ENCODE results near the gene JAKMIP1.

DNA sequence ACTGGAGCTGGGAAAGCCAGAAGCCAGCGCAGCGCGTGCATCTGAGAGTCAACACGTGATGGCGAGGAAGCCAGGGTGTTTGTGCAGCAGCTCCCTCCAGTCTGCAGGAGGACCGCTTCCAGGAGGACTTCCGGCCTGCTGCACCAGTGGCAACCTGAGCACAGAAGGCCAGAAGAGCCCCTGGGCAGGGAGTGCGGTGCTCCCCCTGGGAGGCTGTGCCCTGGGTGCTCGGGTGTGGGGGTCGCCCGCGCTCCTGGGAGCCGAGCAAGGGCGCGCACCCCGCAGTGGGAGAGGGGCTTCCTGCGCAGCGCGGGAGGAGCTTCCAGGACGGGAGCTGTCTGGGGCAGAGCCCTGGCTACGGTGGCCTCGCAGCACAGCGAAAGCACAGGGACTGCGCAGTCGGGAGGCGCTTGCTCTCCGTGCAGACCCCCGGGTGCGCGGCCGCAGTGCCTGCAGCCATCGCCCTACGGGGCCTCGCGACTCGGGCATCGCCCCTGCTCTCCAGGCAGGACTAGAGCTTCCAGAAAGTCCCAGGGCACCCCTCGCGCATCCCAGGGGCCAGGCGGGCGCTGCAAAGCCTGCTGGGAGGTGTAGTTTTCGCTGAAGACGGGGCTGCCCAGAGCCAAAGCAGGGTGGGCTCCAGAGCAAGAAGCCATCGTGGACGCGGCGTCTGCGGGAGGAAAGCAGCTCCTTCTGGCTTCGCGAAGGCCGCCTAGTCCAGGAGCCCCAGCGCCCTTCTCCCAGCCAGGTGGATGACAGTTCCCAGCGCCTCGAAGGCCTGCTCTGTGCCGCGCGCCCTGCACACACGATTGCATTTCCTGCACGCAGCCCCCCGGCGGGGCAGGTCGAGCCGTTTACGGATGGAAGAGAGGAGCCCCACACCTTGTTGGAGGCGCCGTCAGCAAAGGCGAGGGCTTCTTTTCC lies 45.2 kb upstream of the JAKMIP1 start:
- TF ChIP-seq, protein P1, sequence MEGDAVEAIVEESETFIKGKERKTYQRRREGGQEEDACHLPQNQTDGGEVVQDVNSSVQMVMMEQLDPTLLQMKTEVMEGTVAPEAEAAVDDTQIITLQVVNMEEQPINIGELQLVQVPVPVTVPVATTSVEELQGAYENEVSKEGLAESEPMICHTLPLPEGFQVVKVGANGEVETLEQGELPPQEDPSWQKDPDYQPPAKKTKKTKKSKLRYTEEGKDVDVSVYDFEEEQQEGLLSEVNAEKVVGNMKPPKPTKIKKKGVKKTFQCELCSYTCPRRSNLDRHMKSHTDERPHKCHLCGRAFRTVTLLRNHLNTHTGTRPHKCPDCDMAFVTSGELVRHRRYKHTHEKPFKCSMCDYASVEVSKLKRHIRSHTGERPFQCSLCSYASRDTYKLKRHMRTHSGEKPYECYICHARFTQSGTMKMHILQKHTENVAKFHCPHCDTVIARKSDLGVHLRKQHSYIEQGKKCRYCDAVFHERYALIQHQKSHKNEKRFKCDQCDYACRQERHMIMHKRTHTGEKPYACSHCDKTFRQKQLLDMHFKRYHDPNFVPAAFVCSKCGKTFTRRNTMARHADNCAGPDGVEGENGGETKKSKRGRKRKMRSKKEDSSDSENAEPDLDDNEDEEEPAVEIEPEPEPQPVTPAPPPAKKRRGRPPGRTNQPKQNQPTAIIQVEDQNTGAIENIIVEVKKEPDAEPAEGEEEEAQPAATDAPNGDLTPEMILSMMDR (IDR thresholded peaks at IDR 0.05), result no peak
- TF ChIP-seq POLR2A (IDR thresholded peaks at IDR 0.05), result no peak

All from esophagus squamous epithelium (tissue), 4 donors.